HG03442 (cell line): ENCODE measurements around the gene HERC5.
"Not testable (repeated sequence)": the region's sequence is repeated elsewhere in the genome, so short reads cannot be mapped to it uniquely, and the experiment has no call there.

Experiments used
- ATAC-seq: cut with Tn5 transposase; IDR thresholded peaks from one replicate; pipeline ENCODE4 v1.9.1; 2021; ENCODE audit warnings: mild to moderate bottlenecking, moderate library complexity; ENCODE audit not compliant: unreplicated experiment

The HERC5 gene

DNA sequence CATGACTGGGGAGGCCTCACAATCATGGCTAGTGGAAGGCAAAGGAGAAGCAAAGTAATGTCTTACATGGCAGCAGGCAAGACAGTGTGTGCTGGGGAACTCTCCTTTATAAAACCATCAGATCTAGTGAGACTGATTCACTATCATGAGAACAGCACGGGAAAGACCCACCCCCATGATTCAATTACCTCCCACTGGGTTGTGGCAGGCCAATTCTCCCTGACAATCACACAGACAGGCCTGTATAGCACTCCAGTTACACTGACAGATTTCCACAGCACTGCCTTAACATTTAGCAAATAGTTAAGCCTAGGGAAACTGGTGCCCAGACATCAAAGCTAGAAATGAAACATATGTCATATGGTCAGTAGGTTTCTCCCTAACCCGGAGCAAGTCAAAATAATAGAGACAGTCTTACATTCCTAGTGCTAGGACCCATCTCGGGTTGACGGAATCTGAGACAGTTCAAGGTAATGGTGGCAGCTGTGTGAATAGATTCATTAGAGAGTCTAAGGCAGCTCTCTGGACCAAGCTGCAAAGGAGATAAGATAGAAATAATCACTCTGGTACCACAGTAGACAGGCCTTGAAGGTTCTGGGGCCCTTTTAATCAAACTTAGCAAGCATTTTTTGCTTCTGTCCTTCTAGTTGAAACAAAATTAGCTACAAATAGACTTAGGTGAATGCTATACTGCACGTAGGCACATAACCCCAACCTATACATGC, 9.4 kb upstream of the HERC5 start:
- ATAC-seq = no peak

DNA sequence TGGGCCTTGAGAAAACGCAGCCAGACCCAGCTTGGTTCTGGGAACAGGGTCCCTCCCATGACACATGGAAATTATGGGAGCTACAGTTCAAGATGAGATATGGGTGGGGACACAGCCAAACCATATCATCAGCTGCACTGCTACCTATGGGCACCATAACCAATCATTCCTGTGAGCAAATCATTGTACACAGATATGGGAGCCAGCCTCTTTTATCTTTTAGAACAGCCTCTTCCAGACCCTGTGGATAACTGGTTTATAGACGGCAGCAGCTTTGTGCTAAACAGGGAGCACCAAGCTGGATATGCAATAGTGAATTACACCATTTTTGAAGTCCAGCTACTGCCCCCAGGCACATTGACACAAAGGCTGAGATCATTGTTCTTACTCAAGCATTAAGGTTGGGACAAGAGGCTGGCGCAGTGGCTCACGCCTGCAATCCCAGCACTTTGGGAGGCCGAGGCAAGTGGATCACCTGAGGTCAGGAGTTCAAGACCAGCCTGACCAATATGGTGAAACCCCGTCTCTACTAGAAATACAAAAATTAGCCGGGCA, 8.6 kb upstream of the HERC5 start:
- not testable (repeated sequence) for ATAC-seq

DNA sequence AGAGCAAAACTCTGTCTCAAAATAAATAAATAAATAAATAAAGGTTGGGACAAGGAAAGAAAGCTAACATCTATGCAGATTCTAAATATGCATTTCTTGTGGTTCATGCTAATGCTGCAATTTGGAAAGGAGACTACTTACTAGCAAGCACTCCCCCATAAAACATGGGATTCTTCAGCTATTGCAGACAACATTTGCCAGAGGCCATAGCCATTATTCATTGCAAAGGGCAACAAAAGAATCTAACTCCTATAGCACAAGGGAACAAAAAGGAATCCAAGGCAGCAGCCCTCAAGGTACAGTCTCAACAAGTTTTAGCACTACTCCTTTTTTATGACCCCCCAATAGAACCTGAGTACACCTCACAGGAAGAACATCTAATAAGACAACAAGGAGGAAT, 8.0 kb upstream of the HERC5 start:
- ATAC-seq = no peak

DNA sequence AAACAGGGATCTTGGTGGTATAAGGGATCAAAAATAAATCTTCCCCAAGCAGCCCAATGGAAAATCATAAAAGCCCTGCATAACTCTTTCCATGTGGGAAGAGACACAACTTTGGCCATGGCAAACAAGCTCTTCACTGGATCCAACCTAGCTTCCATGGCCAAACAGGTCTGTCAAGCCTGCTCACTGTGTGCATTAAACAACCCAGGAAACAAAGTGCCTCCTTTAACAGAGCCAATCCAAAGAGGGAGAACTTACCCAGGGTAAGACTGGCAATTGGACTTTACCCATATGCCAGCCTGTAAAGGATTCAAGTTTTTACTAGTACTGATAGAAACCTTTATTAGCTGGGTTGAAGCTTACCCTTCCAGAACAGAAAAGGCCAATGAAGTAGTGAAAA, 7.6 kb upstream of the HERC5 start:
- ATAC-seq = no peak

DNA sequence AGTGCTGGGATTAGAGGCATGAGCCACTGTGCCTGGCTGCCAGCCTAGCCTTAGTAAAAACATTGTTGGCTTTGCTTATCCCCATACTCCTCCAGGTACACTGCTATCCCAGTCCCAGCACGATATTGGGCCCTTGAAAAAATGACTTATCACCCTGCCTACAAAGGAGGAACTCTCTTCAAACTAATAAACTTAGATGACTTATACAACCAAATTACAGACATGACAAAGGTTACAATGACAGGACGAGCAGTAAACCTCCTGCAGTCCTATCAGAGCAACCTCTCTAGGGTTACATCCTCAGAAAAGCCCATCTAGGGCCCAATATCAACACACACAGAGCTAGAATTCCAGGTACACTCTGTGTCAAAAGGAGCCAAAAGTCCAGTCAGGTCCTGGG, 5.7 kb upstream of the HERC5 start:
- ATAC-seq = no peak

DNA sequence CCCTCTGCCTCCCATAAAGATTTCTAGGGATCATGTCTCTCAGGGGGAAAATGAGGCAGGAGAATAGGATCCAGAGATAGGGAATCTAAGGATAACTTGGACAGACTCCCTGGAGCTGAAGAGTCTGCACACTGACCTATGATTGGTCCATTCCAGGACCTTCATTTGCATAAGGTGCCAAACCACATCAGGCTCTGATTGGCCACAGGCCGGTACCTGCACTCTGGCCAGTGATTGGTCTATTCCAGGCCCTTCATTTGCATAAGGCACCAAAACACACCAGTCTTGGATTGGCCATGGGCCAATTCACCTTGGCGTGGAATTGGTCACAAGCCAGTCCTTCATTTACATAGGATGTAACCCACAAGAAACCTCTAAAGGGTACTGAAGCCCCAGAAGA, 4.0 kb upstream of the HERC5 start:
- no peak for ATAC-seq

DNA sequence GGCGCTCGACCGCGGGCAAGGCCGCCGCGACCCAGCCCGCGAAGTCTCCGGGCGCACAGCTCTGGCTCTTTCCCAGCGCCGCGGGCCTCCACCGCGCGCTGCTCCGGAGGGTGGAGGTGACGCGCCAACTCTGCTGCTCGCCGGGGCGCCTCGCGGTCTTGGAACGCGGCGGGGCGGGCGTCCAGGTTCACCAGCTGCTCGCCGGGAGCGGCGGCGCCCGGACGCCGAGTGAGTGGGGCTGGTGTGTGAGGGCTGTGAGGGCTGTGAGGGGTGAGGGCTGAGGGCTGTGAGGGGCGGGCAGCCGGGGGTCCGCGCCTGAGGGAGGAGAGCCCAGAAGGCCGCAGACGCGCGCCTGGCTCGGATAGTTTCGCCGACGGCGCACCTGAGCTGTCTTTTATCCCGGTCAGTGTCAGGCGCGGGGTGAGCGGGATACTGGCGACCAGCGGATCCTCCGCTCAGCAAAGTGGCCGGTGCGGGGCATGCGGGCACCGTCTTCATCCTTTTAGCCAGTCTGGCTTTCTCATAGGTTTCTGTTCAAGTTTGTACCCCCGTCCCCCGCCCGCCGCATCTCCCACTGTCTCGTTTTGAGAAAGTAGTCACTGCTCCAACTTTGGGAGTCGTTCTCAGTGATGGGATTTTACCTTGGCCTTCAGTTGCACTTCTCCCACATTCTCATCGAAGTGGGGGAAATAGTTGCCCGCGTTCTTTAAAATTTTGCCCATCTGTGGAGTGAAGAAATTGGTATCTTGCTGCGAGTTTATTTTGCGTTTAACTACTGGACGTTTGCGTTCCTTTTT, 586 bp downstream of the HERC5 start:
- ATAC-seq = peak; percentile 36

DNA sequence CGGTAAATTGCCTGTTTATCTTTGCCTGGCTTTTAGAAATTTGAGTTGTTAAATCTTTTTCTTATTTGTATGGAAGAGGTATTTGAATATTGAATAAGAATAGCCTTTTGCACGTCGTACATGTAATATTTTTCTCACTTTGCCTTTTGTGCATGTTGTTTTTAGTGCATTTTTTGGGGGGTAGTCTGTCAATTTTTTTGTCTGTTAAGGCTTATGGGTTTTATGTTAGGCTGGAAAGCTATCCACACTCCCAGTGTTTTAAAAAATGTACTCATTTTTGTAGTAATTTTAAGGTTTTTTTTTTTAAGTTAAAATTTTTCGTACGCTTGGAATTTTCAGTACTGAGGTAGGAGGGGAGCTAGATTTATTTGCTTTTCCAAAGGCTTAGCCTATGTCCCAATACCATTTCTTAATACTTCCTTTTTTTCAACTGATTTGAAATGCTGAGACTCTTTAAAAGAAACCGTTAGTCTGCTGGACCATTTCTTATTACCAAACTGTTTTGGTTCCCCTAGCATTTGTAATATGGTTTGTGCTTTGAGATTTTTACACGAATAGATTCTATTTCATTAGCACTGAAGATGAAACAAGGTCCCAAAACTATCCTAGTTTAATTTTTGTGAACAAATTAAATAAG, 1.3 kb downstream of the HERC5 start:
- no peak for ATAC-seq

DNA sequence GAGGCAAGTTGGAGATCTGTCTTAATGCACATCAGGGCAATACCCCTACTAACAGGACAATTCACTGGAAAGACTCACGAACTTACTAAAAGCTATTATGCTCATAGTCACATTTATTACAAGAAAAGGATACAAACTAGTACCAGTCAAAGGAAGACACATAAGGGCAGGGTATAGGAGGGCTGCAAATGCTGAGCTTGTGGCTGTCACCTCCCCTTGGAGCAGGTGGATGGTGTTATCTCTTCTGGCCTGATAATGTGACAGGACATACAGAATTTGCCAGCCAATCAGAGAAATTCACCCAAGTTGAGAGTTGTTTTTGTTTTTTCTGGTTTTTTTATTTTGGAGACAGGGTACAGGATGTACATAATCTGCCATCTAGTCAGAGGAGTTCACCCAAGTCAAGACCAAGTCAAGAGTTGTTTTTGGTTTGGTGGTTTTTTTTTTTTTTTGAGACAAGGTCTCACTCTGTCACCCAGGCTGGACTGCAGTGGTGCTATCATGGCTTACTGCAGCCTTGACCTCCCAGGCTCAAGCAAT, 8.8 kb downstream of the HERC5 start:
- no peak for ATAC-seq

DNA sequence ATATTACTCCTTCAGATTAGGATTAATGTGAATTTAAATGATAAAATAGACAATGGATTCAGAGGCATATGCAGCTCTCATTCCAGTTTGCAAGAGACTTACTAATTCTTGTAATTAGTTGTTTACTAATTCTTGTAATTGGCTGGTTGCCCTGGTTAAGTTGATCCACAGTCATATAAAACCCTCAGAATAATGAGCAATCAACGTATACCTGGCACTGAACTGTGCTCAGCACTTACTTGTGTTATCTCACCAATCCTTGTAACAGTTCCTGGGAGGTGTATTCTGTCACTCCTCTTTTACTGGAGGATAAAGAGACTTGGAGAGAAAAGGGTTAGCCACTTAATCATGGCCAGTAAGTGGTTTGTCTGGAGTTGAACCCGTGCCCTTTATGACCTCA, 10.5 kb downstream of the HERC5 start:
- no peak for ATAC-seq

DNA sequence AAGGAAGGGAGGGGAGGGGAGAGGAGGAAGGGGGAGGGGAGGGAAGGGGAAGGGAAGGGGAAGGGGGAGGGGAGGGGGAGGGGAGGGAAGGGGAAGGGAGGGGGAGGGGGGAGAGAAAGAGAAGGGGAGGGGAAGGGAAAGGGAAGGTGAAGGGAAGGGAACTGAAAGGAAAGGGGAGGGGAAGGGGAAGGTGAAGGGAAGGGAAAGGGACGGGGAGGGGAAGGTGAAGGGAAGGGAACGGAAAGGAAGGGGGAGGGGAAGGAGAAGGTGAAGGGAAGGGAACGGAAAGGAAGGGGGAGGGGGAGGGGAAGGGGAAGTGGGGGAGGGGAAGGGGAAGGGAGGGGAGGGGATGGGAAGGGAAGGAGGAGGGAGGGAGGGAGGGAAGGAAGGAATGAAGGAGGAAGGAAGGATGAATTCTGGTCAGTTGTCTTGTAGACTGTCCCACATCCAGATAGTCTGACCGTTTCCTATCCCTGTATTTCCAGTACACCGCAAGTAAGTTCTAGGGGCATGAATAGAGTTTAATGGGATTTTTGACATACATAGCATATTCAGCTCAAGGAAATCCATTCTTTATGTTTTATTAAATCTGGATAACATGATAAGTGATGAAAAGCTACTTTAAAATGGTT, 20.4 kb downstream of the HERC5 start:
- no peak for ATAC-seq

DNA sequence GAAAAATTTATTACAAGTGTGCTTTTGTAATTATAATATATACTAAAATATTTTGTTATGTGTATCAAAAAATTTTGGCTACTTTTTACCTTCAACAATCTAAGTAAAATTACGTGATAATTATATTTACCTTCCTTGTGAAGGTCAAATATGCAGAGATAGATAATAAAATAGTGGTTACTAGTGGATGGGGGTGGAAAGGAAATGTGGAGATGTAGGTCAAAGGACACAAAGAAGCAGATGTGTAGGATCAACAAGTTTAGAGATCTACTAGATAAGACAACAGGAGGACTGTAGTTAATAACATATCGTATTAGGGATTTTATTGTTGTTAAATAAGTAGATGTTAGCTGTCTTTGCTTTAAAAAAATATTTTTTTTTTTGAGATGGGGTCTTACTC, 21.3 kb downstream of the HERC5 start:
- no peak for ATAC-seq

DNA sequence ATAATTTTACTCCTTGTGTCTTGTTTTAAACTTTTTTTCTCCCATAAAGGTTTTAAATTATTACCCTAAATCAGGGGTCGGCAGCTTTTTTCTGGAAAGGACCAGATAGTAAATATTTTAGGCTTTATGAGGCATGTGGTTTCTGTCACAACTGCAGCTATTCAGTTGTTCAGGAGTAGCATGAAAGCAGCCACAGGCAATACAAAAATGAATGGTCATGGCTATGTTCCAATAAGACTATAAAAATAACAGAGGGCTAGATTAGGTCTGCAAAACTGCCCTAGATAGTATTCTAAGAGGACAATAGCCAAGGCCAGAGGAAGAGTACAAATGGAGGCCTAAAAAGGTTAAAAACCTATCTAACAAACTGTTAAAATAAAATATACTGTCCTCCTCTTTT, 24.6 kb downstream of the HERC5 start:
- no peak for ATAC-seq

DNA sequence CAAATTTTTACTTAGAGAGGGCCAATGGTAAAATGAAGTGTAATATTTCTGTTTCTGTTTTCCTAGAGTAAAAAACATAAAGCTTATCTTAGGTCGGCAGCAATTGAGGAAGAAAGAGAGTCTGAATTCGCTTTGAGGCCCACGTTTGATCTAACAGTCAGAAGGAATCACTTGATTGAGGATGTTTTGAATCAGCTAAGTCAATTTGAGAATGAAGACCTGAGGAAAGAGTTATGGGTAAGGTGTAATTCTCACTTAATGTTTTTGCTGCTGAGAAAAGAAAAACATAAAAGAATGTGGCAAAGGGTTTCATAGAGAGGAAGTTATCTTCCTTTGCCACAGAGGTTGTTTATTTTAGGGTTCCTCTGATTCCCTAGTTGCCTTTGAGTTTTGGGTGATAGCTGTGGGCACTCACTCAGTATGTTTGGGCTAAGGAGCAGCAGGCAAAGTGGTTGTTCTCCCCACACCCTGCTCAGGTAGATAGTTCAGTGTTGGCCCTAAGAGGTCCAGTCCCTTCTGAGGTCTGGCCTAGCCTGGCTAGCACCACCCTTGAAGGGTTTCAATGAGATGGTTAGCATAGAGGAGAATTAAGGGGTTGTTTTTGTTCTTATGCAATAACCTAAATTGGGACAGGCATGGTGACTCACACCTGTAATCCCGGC, 32.3 kb downstream of the HERC5 start:
- no peak for ATAC-seq

DNA sequence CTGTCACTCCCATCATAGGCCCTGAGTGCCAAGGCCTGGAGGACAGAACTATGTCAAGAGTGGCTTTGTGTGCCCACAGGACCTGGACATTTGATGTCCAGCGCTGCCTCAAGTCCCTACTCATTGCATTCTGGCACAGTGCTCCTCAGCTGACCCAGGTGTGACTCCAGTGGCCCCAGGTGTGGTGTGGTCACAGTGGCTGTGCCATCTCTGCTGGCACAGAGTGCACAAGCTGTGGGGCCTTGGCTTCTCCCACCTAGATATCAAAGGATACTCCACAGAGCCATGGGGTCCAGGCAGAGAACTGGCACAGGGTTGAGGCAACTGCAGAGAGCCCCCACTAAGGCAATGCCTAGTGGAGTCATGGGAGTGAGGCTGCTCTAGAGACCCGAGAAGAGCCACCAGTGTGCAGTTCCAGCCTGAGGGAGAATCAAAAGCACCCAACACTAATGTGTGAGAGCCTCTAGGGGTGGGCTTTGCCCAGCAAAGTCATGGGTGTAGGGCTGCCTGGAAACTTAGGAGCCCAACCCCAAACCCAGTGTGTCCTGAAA, 41.0 kb downstream of the HERC5 start:
- ATAC-seq = no peak

DNA sequence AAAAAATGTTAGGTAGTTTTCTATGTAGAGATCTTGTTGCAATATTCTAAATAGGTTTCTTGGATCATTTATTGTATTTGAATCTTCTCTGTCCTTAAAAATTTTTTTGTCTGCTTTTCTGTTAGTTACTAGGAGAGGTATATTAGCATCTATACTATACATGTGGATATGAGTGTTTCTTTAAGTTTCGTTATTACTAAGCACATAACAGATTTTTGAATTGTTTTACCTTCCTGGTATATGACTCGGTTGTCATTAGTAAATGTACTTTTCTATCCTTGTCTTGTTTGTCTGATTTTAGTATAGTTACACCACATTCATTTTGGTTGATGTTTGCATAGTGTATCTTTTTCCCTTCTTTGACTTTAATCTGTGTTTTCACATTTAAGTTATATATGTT, 46.4 kb downstream of the HERC5 start:
- ATAC-seq = no peak

DNA sequence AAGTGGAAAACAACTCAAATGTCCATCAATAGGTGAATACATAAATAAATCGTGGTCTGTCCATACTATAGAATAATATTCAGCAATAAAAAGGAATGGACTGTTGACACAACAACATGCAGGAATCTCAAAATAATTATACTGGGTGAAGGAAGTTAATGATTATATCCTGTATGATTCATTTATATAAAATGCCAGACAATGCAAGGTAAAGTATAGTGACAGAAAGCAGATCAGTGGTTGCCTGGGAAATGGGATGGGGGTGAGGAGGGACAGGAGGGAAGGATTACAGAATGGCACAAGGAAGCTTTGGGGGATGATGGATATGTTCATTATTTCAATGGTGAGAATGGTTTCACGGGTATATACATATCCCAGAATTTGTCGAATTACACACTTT, 54.3 kb downstream of the HERC5 start:
- no peak for ATAC-seq

DNA sequence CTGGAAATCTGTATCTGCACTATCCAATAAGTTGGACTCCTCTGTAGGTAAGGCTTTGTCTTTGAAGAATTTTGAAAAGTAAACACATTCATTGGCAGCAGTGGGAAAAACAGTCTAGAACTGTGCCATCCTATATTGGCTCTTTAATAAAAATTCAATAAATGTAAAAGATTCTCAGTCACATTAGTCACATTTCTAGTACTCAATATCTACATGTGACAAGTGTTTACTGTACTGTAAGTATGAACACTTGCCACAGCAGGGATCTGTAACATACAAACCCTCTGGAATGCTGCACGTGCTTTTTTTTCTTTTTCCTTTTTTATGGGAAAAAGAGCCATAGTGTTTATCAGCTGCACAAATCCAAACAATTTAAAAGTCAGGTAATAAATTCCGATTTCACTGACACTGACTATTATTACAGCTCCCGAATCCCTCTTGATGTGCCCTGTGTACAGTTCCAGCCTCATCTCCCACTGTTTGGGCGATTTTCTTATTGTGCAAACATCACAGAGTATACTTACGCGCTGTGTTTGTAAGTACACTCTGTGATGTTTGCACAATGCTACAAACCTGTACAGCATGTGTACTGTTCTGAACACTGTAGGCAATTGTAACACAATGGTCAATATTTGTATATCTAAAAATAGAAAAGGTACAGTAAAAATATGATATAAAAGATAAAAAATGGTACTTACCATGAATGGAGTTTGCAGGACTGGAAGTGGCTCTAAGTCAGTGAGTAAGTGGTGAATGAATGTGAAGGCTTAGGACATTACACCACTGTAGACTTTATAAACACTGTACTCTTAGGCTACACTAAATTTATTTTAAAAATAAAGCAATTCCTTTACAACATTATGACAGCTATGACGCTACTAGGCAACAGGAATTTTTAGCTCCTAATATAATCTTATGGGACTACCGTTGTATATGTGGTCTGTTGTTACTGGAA, 57.9 kb downstream of the HERC5 start:
- no peak for ATAC-seq

DNA sequence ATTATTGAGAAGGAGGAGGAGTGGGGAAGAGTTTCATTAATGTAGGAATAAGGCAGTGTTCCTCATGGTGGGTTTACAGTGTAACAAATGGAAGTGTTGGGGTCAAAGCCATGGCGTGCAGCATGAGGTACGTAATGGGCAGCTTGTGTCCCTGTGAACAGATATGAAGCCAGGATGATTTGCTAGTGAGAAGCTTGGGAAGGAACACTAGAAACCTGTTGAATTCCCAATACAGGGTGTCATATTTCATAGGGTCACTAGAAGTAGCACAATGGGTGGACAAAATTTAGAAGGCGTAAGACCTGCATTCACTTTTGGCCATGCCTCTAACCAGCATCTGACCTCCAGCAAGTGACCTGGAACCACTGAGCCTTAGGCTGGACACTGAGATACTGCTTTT, 59.8 kb downstream of the HERC5 start:
- ATAC-seq = no peak
